IPS DF 6.9 (cell line): Measurements from ENCODE around the gene CCDC167.

ENCODE experiments used
- DNase-seq: peaks from one replicate; pipeline ENCODE4 v3.0.0-alpha.2; 2013; ENCODE audit warnings: low read depth, low spot score
- H3K27ac ChIP-seq: one replicate; pipeline ENCODE4 v1.5.1; 2013; ENCODE audit warnings: low read length, control low read depth
- H3K27me3 ChIP-seq: 2 replicates; pipeline ENCODE4 v1.6.1; 2013; ENCODE audit warnings: mild to moderate bottlenecking, low read length; ENCODE audit not compliant: control insufficient read depth, insufficient read depth
- H3K36me3 ChIP-seq: 2 replicates; pipeline ENCODE4 v1.6.1; 2013; ENCODE audit warnings: low read length; ENCODE audit not compliant: control insufficient read depth, insufficient read depth
- H3K4me1 ChIP-seq: 2 replicates; pipeline ENCODE4 v1.6.1; 2013; ENCODE audit warnings: low read length; ENCODE audit not compliant: control insufficient read depth, insufficient read depth
- H3K4me3 ChIP-seq: 2 replicates; pipeline ENCODE4 v1.5.1; 2013; ENCODE audit warnings: mild to moderate bottlenecking, low read length
- H3K9me3 ChIP-seq: 2 replicates; pipeline ENCODE4 v1.6.1; 2013; ENCODE audit warnings: low read length, inconsistent platforms; ENCODE audit not compliant: control insufficient read depth, insufficient read depth
- WGBS: extraction: QIAGEN DNeasy Blood & Tissue Kit; methylation state at CpG from one replicate; pipeline ENCODE4 v1.1.7; 2013; ENCODE audit warnings: mixed read lengths, missing lambda C conversion rate; ENCODE audit not compliant: insufficient read length, insufficient coverage; 5-methylcytosine and 5-hydroxymethylcytosine counted together

The CCDC167 gene

GRCh38 chr6:37530297-37530696 is 30.6 kb upstream of the CCDC167 start:
- H3K36me3 ChIP-seq, result no peaks in the 10 kb centered on the region
- H3K9me3 ChIP-seq, result no peaks in the 10 kb centered on the region
- peaks cover 1% of the 10 kb centered on the region; the same call in 1 of the 2 replicates for H3K4me1 ChIP-seq
- H3K27me3 ChIP-seq, result peaks cover 8% of the 10 kb centered on the region
- H3K27ac ChIP-seq, result no peak overlapping the region
- no peak for DNase-seq
- WGBS, result no CpG with 5 or more reads among the region's 5 CpGs
- no peak overlapping the region for H3K4me3 ChIP-seq

GRCh38 chr6:37528541-37528940 is 28.8 kb upstream of the CCDC167 start:
- Histone ChIP-seq H3K4me1 (peaks cover 1% of the 10 kb centered on the region; the same call in 1 of the 2 replicates), H3K27ac (no peak overlapping the region), H3K4me3 (no peak overlapping the region), H3K36me3 (no peaks in the 10 kb centered on the region), H3K9me3 (no peaks in the 10 kb centered on the region), H3K27me3 (peaks cover 1% of the 10 kb centered on the region; the same call in 1 of the 2 replicates)
- no peak for DNase-seq
- no CpG with 5 or more reads among the region's 8 CpGs for WGBS

GRCh38 chr6:37525460-37526357 is 26.0 kb upstream of the CCDC167 start:
- no peaks in the 10 kb centered on the region for H3K36me3 ChIP-seq
- H3K4me1 ChIP-seq, result peaks cover 1% of the 10 kb centered on the region; the same call in 1 of the 2 replicates
- no peaks in the 10 kb centered on the region for H3K9me3 ChIP-seq
- H3K4me3 ChIP-seq, result no peak overlapping the region
- DNase-seq, result no peak
- H3K27ac ChIP-seq, result no peak overlapping the region
- peaks cover 1% of the 10 kb centered on the region; the same call in 1 of the 2 replicates for H3K27me3 ChIP-seq
- WGBS, result no CpG with 5 or more reads among the region's 12 CpGs

GRCh38 chr6:37524970-37525318 is 25.3 kb upstream of the CCDC167 start:
- WGBS, result no CpG with 5 or more reads among the region's 4 CpGs
- DNase-seq, result no peak
- peaks cover 1% of the 10 kb centered on the region; the same call in 1 of the 2 replicates for H3K4me1 ChIP-seq

GRCh38 chr6:37524025-37524969 is 24.6 kb upstream of the CCDC167 start:
- no peak overlapping the region for H3K27ac ChIP-seq
- DNase-seq, result no peak
- H3K4me1 ChIP-seq, result peaks cover 1% of the 10 kb centered on the region; the same call in 1 of the 2 replicates
- H3K27me3 ChIP-seq, result peaks cover 1% of the 10 kb centered on the region; the same call in 1 of the 2 replicates
- no CpG with 5 or more reads among the region's 19 CpGs for WGBS
- no peaks in the 10 kb centered on the region for H3K9me3 ChIP-seq
- no peaks in the 10 kb centered on the region for H3K36me3 ChIP-seq
- no peak overlapping the region for H3K4me3 ChIP-seq

More at GRCh38 chr6:37524970-37525318, 25.3 kb upstream of the CCDC167 start:
- Histone ChIP-seq H3K27ac (no peak overlapping the region), H3K4me3 (no peak overlapping the region), H3K36me3 (no peaks in the 10 kb centered on the region), H3K27me3 (peaks cover 1% of the 10 kb centered on the region; the same call in 1 of the 2 replicates), H3K9me3 (no peaks in the 10 kb centered on the region)

GRCh38 chr6:37523412-37523811 is 23.7 kb upstream of the CCDC167 start:
- Histone ChIP-seq H3K4me3 (no peak overlapping the region), H3K9me3 (no peaks in the 10 kb centered on the region), H3K27me3 (no peaks in the 10 kb centered on the region), H3K27ac (no peak overlapping the region), H3K36me3 (no peaks in the 10 kb centered on the region), H3K4me1 (peaks cover 1% of the 10 kb centered on the region; the same call in 1 of the 2 replicates)
- DNase-seq, result no peak
- WGBS, result no CpG with 5 or more reads among the region's 7 CpGs

GRCh38 chr6:37522836-37523235 is 23.1 kb upstream of the CCDC167 start:
- Histone ChIP-seq H3K9me3 (no peaks in the 10 kb centered on the region), H3K4me3 (no peak overlapping the region), H3K4me1 (peaks cover 1% of the 10 kb centered on the region; the same call in 1 of the 2 replicates), H3K27me3 (no peaks in the 10 kb centered on the region), H3K27ac (no peak overlapping the region), H3K36me3 (no peaks in the 10 kb centered on the region)
- WGBS, result no CpG with 5 or more reads among the region's 3 CpGs
- no peak for DNase-seq

GRCh38 chr6:37521674-37522073 is 22.0 kb upstream of the CCDC167 start:
- no peak for DNase-seq
- H3K4me1 ChIP-seq, result peaks cover 4% of the 10 kb centered on the region; the same call in 1 of the 2 replicates
- H3K27me3 ChIP-seq, result no peaks in the 10 kb centered on the region
- no peaks in the 10 kb centered on the region for H3K9me3 ChIP-seq
- no peak overlapping the region for H3K27ac ChIP-seq
- no peak overlapping the region for H3K4me3 ChIP-seq
- no CpG with 5 or more reads among the region's 4 CpGs for WGBS
- H3K36me3 ChIP-seq, result no peaks in the 10 kb centered on the region

GRCh38 chr6:37520926-37521325 is 21.2 kb upstream of the CCDC167 start:
- Histone ChIP-seq H3K27me3 (no peaks in the 10 kb centered on the region), H3K9me3 (no peaks in the 10 kb centered on the region), H3K36me3 (no peaks in the 10 kb centered on the region), H3K4me3 (no peak overlapping the region), H3K4me1 (peaks cover 8% of the 10 kb centered on the region), H3K27ac (no peak overlapping the region)
- WGBS, result no CpG with 5 or more reads among the region's 6 CpGs
- no peak for DNase-seq

GRCh38 chr6:37519461-37519860 is 19.8 kb upstream of the CCDC167 start:
- Histone ChIP-seq H3K27me3 (no peaks in the 10 kb centered on the region), H3K36me3 (no peaks in the 10 kb centered on the region), H3K9me3 (no peaks in the 10 kb centered on the region), H3K4me1 (peaks cover 9% of the 10 kb centered on the region), H3K27ac (no peak overlapping the region), H3K4me3 (no peak overlapping the region)
- no peak for DNase-seq
- WGBS, result no CpG with 5 or more reads among the region's 5 CpGs
